GM23248 (cell line): ENCODE data around the gene DHRS12. TPM values are rescaled to one million over a fixed set of nuclear protein-coding genes. Genes with fewer than 3 reads are reported as not detected.
A peak's percentile ranks its signal among the peaks of the same experiment; 100 is the strongest.

Experiments used
- DNase-seq: peaks from one replicate; pipeline ENCODE4 v3.0.0-alpha.2; 2015
- H2AFZ ChIP-seq: fragments of 200-600 bp; sonication (generic); 2 replicates; pipeline ENCODE4 v1.6.1; 2016; ENCODE audit warnings: antibody characterized with exemption
- H3F3A ChIP-seq: fragments of 200-600 bp; sonication (generic); 2 replicates; pipeline ENCODE4 v1.6.1; 2016; ENCODE audit warnings: mild to moderate bottlenecking, antibody characterized with exemption, mixed run types; ENCODE audit not compliant: insufficient read depth
- H3K27ac ChIP-seq: fragments of 200-600 bp; sonication (generic); 2 replicates; pipeline ENCODE4 v1.5.1; 2016; ENCODE audit warnings: mild to moderate bottlenecking
- H3K27me3 ChIP-seq: fragments of 200-600 bp; sonication (generic); replicated peaks from 2 replicates; pipeline ENCODE4 v1.6.1; 2016; ENCODE audit warnings: mild to moderate bottlenecking; ENCODE audit not compliant: insufficient read depth
- H3K36me3 ChIP-seq: fragments of 200-600 bp; sonication (generic); 2 replicates; pipeline ENCODE4 v1.6.1; 2016; ENCODE audit warnings: low read depth, mild to moderate bottlenecking
- H3K4me1 ChIP-seq: fragments of 200-600 bp; sonication (generic); 2 replicates; pipeline ENCODE4 v1.6.1; 2016; ENCODE audit warnings: mild to moderate bottlenecking; ENCODE audit not compliant: insufficient read depth
- H3K4me2 ChIP-seq: fragments of 200-600 bp; sonication (generic); one replicate; pipeline ENCODE4 v1.6.1; 2016; ENCODE audit warnings: mild to moderate bottlenecking; ENCODE audit not compliant: unreplicated experiment
- H3K4me3 ChIP-seq: fragments of 200-600 bp; sonication (generic); 2 replicates; pipeline ENCODE4 v1.5.1; 2016; ENCODE audit warnings: mild to moderate bottlenecking
- H3K79me2 ChIP-seq: fragments of 200-600 bp; sonication (generic); 2 replicates; pipeline ENCODE4 v1.6.1; 2016; ENCODE audit warnings: mild to moderate bottlenecking; ENCODE audit not compliant: insufficient read depth
- H3K9ac ChIP-seq: fragments of 200-600 bp; sonication (generic); 2 replicates; pipeline ENCODE4 v1.6.1; 2016; ENCODE audit warnings: mild to moderate bottlenecking
- H3K9me2 ChIP-seq: fragments of 200-600 bp; sonication (generic); 2 replicates; pipeline ENCODE4 v1.6.1; 2016; ENCODE audit warnings: mixed run types, mild to moderate bottlenecking, moderate library complexity; ENCODE audit not compliant: insufficient read depth
- H3K9me3 ChIP-seq: fragments of 200-600 bp; sonication (generic); one replicate; pipeline ENCODE4 v1.6.1; 2017; ENCODE audit warnings: low read depth
- H4K20me1 ChIP-seq: fragments of 200-600 bp; sonication (generic); 2 replicates; pipeline ENCODE4 v1.6.0; 2016; ENCODE audit not compliant: insufficient read depth
- EZH2 ChIP-seq: fragments of 200-600 bp; sonication (generic); IDR thresholded peaks from 2 replicates; pipeline ENCODE4 v1.6.1; 2018; ENCODE audit warnings: antibody characterized with exemption, mild to moderate bottlenecking; ENCODE audit not compliant: insufficient read depth, poor library complexity, severe bottlenecking
- EZH2phosphoT487 ChIP-seq: fragments of 200-600 bp; sonication (generic); IDR thresholded peaks from 2 replicates; pipeline ENCODE4 v1.6.1; 2018; ENCODE audit warnings: antibody characterized with exemption, moderate library complexity, mild to moderate bottlenecking, low read depth; ENCODE audit not compliant: insufficient read depth
- WGBS, 2 experiments: methylation state at CpG; one replicate each; pipeline ENCODE4 v1.1.6; 2015 to 2017; ENCODE audit warnings: low lambda C conversion rate in 2 of 2, low coverage in 1 of 2; ENCODE audit errors: missing lambda C conversion rate in 2 of 2; 5-methylcytosine and 5-hydroxymethylcytosine counted together
- in situ Hi-C: fragments of 300-500 bp; cut with MboI; formaldehyde crosslinking; loops from 2 replicates; pipeline ENCODE4 v1.15.0; 2020
- polyA plus RNA-seq: library from polyadenylated mRNA; unstranded; fragments of >200 nt; fragmentation: Nextera tagmentation; extraction: Ambion mirVana; gene quantifications from 2 replicates; pipeline ENCODE4 v1.2.1, GENCODE V29; 2016
- total RNA-seq: library from RNA; depleted of rRNA; stranded (reverse); fragments of >200 nt; shearing (Covaris generic); gene quantifications from 2 replicates; pipeline ENCODE4 v1.2.3, GENCODE V29; 2014

Gene DHRS12
- total and polyA plus RNA-seq, 2 experiments from 2014 or later, result 5.7 to 13.3 TPM

DNA sequence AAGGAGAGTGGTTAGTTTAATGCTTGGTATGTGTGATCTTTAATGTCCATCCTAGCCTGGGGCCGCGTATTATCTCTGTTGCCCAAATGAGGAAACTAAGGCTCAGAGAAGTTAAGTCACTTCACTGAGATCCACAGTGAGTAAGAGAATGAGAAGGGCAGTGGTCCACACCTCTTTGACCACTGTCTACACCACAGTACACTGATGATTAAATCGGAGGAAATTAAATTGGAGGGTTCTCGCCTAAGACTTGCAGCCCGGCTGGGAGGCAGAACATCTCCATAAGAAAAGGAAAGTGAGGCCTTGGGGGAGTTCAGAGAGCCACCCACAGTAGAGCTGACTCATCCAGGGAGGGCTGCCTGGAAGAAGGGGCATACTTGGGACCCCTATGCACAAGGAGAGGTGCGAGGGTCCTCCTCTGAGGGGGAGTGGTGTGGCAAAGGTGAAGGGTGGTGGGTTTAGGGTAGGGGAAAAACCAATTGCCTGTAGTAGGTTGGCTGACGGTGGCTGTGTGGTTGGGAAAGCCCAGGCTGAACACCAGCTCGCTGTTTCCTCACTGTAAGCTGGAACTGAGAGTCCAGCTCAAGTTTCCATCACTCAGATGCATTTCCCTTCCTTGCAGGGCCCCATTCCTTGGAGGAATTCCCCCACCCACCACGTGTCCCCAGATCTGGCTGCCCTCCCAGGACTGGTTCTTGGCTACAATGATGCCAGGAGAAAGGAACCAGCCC is 15.0 kb upstream of the DHRS12 start:
- Histone ChIP-seq H3K4me1 (no peaks in the 10 kb centered on the region), H3K4me3 (no peak overlapping the region), H4K20me1 (no peaks in the 10 kb centered on the region), H3K36me3 (no peaks in the 10 kb centered on the region), H3F3A (no peaks in the 10 kb centered on the region), H3K9me3 (no peaks in the 10 kb centered on the region), H3K4me2 (no peak overlapping the region), H2AFZ (no peak overlapping the region), H3K9me2 (no peaks in the 10 kb centered on the region), H3K79me2 (no peaks in the 10 kb centered on the region), H3K27me3 (peaks cover 49% of the 10 kb centered on the region), H3K27ac (no peak overlapping the region), H3K9ac (no peak overlapping the region)
- in situ Hi-C loops, result no loop called here
- peak; percentile 62 for DNase-seq
- no peak for TF ChIP-seq EZH2
- TF ChIP-seq EZH2phosphoT487, result no peak
- WGBS, 2 experiments, result 60 to 65% methylated on average over 9 of the region's 9 CpGs

DNA sequence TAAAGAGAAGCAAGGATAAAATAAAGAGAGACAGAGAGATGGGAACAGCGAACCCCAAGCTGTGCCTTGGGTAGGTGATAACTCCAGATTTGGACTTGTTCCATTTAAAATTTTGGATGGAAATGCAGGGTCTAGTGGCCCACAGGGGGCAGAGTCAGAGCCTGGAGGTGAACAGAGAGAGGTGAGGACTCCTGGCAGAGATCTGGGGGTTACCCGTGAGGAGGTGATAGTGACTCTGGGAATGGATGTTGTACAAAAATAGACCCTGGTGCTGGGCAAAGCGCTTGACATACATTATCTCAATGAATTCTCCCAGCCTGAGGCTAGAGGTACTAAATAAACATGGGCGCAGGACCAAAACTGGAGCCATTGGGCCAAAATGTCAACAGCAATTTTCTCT is 14.3 kb upstream of the DHRS12 start:
- in situ Hi-C loops, result no loop called here
- Histone ChIP-seq H3K79me2 (no peaks in the 10 kb centered on the region), H3K27me3 (peaks cover 47% of the 10 kb centered on the region), H4K20me1 (no peaks in the 10 kb centered on the region), H3K4me2 (no peak overlapping the region), H3K9me3 (no peaks in the 10 kb centered on the region), H3K4me3 (no peak overlapping the region), H3K9me2 (no peaks in the 10 kb centered on the region), H3K36me3 (no peaks in the 10 kb centered on the region), H3K9ac (no peak overlapping the region), H3F3A (no peaks in the 10 kb centered on the region), H3K27ac (no peak overlapping the region), H3K4me1 (no peaks in the 10 kb centered on the region), H2AFZ (no peak overlapping the region)
- no peak for DNase-seq
- TF ChIP-seq EZH2 (no peak), EZH2phosphoT487 (no peak)
- WGBS, 2 experiments, result 79 to 84% methylated on average over 4 of the region's 4 CpGs

DNA sequence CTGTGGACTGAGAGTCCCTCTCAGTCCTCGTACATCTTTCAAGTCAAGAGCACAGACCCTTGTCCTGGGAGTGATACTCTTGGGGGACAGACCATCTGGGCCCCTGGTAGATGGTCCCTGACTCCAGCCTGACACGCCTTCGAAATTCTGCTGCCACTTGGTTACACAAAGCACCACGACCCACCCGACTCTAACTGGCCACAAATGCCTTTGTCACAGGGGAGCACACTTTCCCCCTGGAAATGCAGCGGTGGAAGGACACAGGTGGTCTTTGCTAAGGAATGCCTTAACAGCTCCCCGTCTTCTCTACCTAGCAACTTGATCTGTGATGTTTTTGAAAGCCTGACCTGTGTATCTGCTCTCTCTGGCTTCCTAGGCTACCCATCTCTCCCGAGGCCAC is 13.8 kb upstream of the DHRS12 start:
- Histone ChIP-seq H3K9me3 (no peaks in the 10 kb centered on the region), H3K9me2 (no peaks in the 10 kb centered on the region), H3K4me1 (no peaks in the 10 kb centered on the region), H3K4me3 (no peak overlapping the region), H3K9ac (no peak overlapping the region), H3F3A (no peaks in the 10 kb centered on the region), H2AFZ (no peak overlapping the region), H3K36me3 (no peaks in the 10 kb centered on the region), H3K27ac (no peak overlapping the region), H3K27me3 (peaks cover 47% of the 10 kb centered on the region), H3K4me2 (no peak overlapping the region), H3K79me2 (no peaks in the 10 kb centered on the region), H4K20me1 (no peaks in the 10 kb centered on the region)
- no peak for DNase-seq
- in situ Hi-C loops, result no loop called here
- 60 to 72% methylated on average over 8 of the region's 8 CpGs for WGBS, 2 experiments
- TF ChIP-seq EZH2, result no peak
- no peak for TF ChIP-seq EZH2phosphoT487

DNA sequence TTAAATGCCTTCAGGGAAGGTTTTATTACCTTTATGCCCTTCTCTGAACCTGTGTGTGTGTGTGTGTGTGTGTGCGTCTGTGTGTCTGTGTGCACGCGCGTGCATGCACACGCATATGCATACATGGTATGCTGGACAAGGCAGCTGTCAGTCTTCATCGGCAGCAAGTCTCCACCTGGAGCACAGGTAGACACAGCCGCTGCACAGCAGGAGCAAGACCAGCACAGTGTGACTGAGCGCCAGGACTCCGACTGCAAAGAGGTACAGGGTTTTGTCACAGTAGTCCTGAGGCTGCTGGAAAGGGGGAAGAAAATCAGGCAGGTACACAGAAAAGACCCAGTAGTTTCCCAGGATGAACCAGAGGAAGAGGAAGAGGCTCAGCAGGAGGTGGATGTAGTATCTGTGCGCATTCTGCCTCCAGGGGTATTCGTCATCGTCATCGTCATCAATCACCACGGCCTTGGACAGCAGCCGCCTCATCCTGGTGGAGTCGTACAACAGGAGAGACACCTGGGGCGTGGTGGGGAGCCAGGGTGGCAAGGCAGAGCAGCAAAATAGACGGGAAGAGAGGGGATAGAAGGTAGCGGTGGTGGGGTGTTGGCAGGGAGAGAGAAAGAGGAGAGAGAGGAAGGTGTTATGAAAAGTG is 12.8 kb upstream of the DHRS12 start:
- TF ChIP-seq EZH2phosphoT487 (no peak), EZH2 (no peak)
- H3K36me3 ChIP-seq, result no peaks in the 10 kb centered on the region
- no peaks in the 10 kb centered on the region for H3K4me1 ChIP-seq
- no peaks in the 10 kb centered on the region for H3K9me2 ChIP-seq
- H2AFZ ChIP-seq, result no peak overlapping the region
- DNase-seq, result no peak
- H3K27ac ChIP-seq, result no peak overlapping the region
- H3K27me3 ChIP-seq, result peaks cover 47% of the 10 kb centered on the region
- no peaks in the 10 kb centered on the region for H4K20me1 ChIP-seq
- H3K79me2 ChIP-seq, result no peaks in the 10 kb centered on the region
- in situ Hi-C loops, result no loop called here
- no peaks in the 10 kb centered on the region for H3K9me3 ChIP-seq
- H3K9ac ChIP-seq, result no peak overlapping the region
- no peak overlapping the region for H3K4me2 ChIP-seq
- H3F3A ChIP-seq, result no peaks in the 10 kb centered on the region
- H3K4me3 ChIP-seq, result no peak overlapping the region
- WGBS, 2 experiments, result 71 to 78% methylated on average over 19 of the region's 19 CpGs
